ENCODE data around the gene OS9.

The OS9 gene

GRCh38 chr12:57724003-57724935, 30.3 kb downstream of the OS9 start:
- DNase-seq, result no peak

- no peak for DNase-seq
Observed at GRCh38 chr12:57724936-57725740, 31.2 kb downstream of the OS9 start.

- DNase-seq, result no peak
Observed at GRCh38 chr12:57725851-57726150, 31.9 kb downstream of the OS9 start.

GRCh38 chr12:57726151-57726883, 32.4 kb downstream of the OS9 start:
- peak; percentile 97 for DNase-seq

- DNase-seq, result peak; percentile 92
Observed at GRCh38 chr12:57726884-57727757, 33.2 kb downstream of the OS9 start.

GRCh38 chr12:57727758-57728395, 33.9 kb downstream of the OS9 start:
- peak; percentile 74 for DNase-seq

GRCh38 chr12:57729321-57729844, 35.5 kb downstream of the OS9 start:
- no peak for DNase-seq

- DNase-seq, result no peak
Observed at GRCh38 chr12:57730336-57731067, 36.6 kb downstream of the OS9 start.

- DNase-seq, result no peak
Observed at GRCh38 chr12:57731411-57732080, 37.6 kb downstream of the OS9 start.

- DNase-seq, result no peak
Observed at GRCh38 chr12:57732270-57732669, 38.3 kb downstream of the OS9 start.

GRCh38 chr12:57732726-57733593, 39.0 kb downstream of the OS9 start:
- DNase-seq, result no peak

GRCh38 chr12:57733928-57734327, 40.0 kb downstream of the OS9 start:
- no peak for DNase-seq

GRCh38 chr12:57734591-57734990, 40.7 kb downstream of the OS9 start:
- DNase-seq, result no peak

- peak; percentile 81 for DNase-seq
Observed at GRCh38 chr12:57735198-57735855, 41.4 kb downstream of the OS9 start.

GRCh38 chr12:57735952-57736740, 42.2 kb downstream of the OS9 start:
- peak; percentile 88 for DNase-seq

GRCh38 chr12:57736741-57737466, 43.0 kb downstream of the OS9 start:
- peak; percentile 62 for DNase-seq
